K562 (cell line): ENCODE data around the gene MMP24. TPM values are rescaled to one million over a fixed set of nuclear protein-coding genes. Genes with fewer than 3 reads are reported as not detected.

Experiments
- ATAC-seq: fragments of 200-7000 bp; cut with Tn5 transposase; 3 replicates; pipeline ENCODE4 v1.9.1; 2020; ENCODE audit warnings: moderate library complexity
- BruUV-seq: library from RNA; stranded (reverse); fragments of 400-500 nt; replicated peaks from 2 replicates; lab custom pipeline; 2021; lab: Mats Ljungman, UMichigan
- CTCF ChIA-PET: fragments of 300-600 bp; formaldehyde crosslinking; extraction: SDS; loops from one replicate; lab custom pipeline; 2021; ENCODE audit warnings: low intra/inter-chr PET ratio; lab: Yijun Ruan, JAX
- POLR2A ChIA-PET: fragments of 300-600, 350-650 bp; sonication (Branson Sonifier 250); formaldehyde crosslinking; extraction: SDS; loops from one replicate; lab custom pipeline; 2021; ENCODE audit warnings: antibody characterized with exemption, inconsistent platforms; lab: Yijun Ruan, JAX
- DNase-seq, 4 experiments: peaks; one replicate each; pipeline versions ENCODE4 v3.0.0 to v3.0.0-alpha.2; 2011 to 2018; ENCODE audit warnings: low spot score in 3 of 4, mixed read lengths in 3 of 4; ENCODE audit errors: extremely low read depth in 1 of 4
- FAIRE-seq: peaks from 2 replicates; lab custom pipeline; 2011; peaks lifted over from hg19 to GRCh38; lab: Jason Lieb, UNC
- H2AFZ ChIP-seq: 2 replicates; pipeline ENCODE4 v1.6.0; 2011; ENCODE audit warnings: low read depth, low read length, control low read depth, inconsistent platforms
- H3K27ac ChIP-seq: fragments of 200-600 bp; 3 replicates; pipeline ENCODE4 v1.8.0; 2011; ENCODE audit warnings: low read depth, mild to moderate bottlenecking, control low read depth, inconsistent platforms, low read length, moderate library complexity, mixed read lengths; ENCODE audit errors: extremely low read depth
- H3K27me3 ChIP-seq, 2 experiments: fragments of 300-600 bp in 1 of 2; 2 replicates in 1 of 2; 3 replicates in 1 of 2; pipeline versions ENCODE4 v1.6.0 to v1.8.0; 2011; ENCODE audit warnings: inconsistent platforms in 2 of 2, low read length in 2 of 2, mild to moderate bottlenecking in 1 of 2, mixed read lengths in 1 of 2, moderate library complexity in 1 of 2; ENCODE audit not compliant: control insufficient read depth in 2 of 2, insufficient read depth in 2 of 2
- H3K36me3 ChIP-seq: fragments of 300-600 bp; 3 replicates; pipeline ENCODE4 v1.8.0; 2011; ENCODE audit warnings: mild to moderate bottlenecking, low read length, inconsistent platforms; ENCODE audit not compliant: control insufficient read depth, insufficient read depth
- H3K4me1 ChIP-seq, 2 experiments: fragments of 200-600 bp in 1 of 2; replicated peaks in 1 of 2; 2 replicates in 1 of 2; 3 replicates in 1 of 2; pipeline versions ENCODE4 v1.5.1 to v1.8.0; 2011; ENCODE audit warnings: inconsistent platforms in 2 of 2, low read length in 2 of 2, mild to moderate bottlenecking in 1 of 2, mixed read lengths in 1 of 2, moderate library complexity in 1 of 2; ENCODE audit not compliant: control insufficient read depth in 2 of 2, insufficient read depth in 2 of 2
- H3K4me2 ChIP-seq: 2 replicates; pipeline ENCODE4 v1.6.1; 2011; ENCODE audit warnings: low read length, control low read depth, inconsistent platforms, mixed read lengths; ENCODE audit not compliant: insufficient read depth
- H3K4me3 ChIP-seq: fragments of 200-600 bp; sonication (generic), shearing (Covaris generic); 2 replicates; pipeline ENCODE4 v1.5.1; 2016; ENCODE audit warnings: control low read depth, inconsistent platforms
- H3K79me2 ChIP-seq: fragments of 200-600 bp; 3 replicates; pipeline ENCODE4 v1.8.0; 2011; ENCODE audit warnings: low read length, inconsistent platforms; ENCODE audit not compliant: control insufficient read depth, insufficient read depth
- H3K9ac ChIP-seq, 2 experiments: 2 replicates each; pipeline versions ENCODE4 v1.6.0 to v1.6.1; 2011; ENCODE audit warnings: low read depth in 2 of 2, low read length in 2 of 2, control low read depth in 1 of 2, inconsistent platforms in 1 of 2, mild to moderate bottlenecking in 1 of 2, mixed read lengths in 1 of 2; ENCODE audit not compliant: insufficient read depth in 1 of 2
- H3K9me1 ChIP-seq: one replicate; pipeline ENCODE4 v1.6.0; 2011; ENCODE audit warnings: inconsistent platforms, mild to moderate bottlenecking, low read length, moderate library complexity; ENCODE audit not compliant: control insufficient read depth, insufficient read depth
- H3K9me3 ChIP-seq: replicated peaks from 2 replicates; pipeline ENCODE4 v1.5.1; 2011; ENCODE audit warnings: low read depth, low read length, inconsistent platforms; ENCODE audit not compliant: control insufficient read depth, insufficient read depth
- H4K20me1 ChIP-seq: replicated peaks from 2 replicates; pipeline ENCODE4 v1.6.1; 2011; ENCODE audit warnings: low read length, inconsistent platforms, mixed read lengths; ENCODE audit not compliant: control insufficient read depth, insufficient read depth
- CBFA2T2 ChIP-seq: fragments of 450-650 bp; conservative IDR thresholded peaks from 2 replicates; pipeline ENCODE4 v1.6.1; 2017; ENCODE audit warnings: mild to moderate bottlenecking
- GABPA ChIP-seq: fragments of 200-800 bp; sonication (Bioruptor generic); conservative IDR thresholded peaks from 2 replicates; pipeline ENCODE4 v1.6.1; 2016; ENCODE audit warnings: low read depth, missing genetic modification characterization, missing compliant biosample characterization
- MYC ChIP-seq, 2 experiments: fragments of 250-450 bp in 1 of 2; sonication (Bioruptor Pico) in 1 of 2; IDR thresholded peaks; 2 replicates each; pipeline versions ENCODE4 v1.5.1 to v1.6.1; 2012 to 2021; ENCODE audit warnings: low read depth in 2 of 2, borderline replicate concordance in 1 of 2, improper control_type of control experiment in 1 of 2, low read length in 1 of 2, mild to moderate bottlenecking in 1 of 2, moderate library complexity in 1 of 2
- PHF8 ChIP-seq: fragments of 200-600 bp; sonication (generic); IDR thresholded peaks from 2 replicates; pipeline ENCODE4 v1.6.1; 2012; ENCODE audit warnings: mixed run types, mild to moderate bottlenecking, inconsistent platforms, low read length, moderate library complexity, borderline replicate concordance
- POLR2H ChIP-seq: IDR thresholded peaks from 2 replicates; pipeline ENCODE4 v1.6.1; 2016; ENCODE audit warnings: missing genetic modification characterization, low read depth, mild to moderate bottlenecking, control low read depth, missing compliant biosample characterization, moderate library complexity
- SMARCB1 ChIP-seq: IDR thresholded peaks from 2 replicates; pipeline ENCODE4 v1.6.1; 2011; ENCODE audit warnings: improper control_type of control experiment, low read depth; ENCODE audit not compliant: insufficient read length
- TSC22D4 ChIP-seq: fragments of 450-650 bp; IDR thresholded peaks from 2 replicates; pipeline ENCODE4 v1.6.1; 2016; ENCODE audit warnings: missing genetic modification characterization, missing biosample characterization, control low read depth
- ZNF12 ChIP-seq: sonication (generic); formaldehyde crosslinking; IDR thresholded peaks from 2 replicates; pipeline ENCODE4 v1.4.0; 2020; ENCODE audit warnings: mild to moderate bottlenecking, missing genetic modification reagents
- ZNF561 ChIP-seq: fragments of 450-650 bp; formaldehyde crosslinking; conservative IDR thresholded peaks from 2 replicates; pipeline ENCODE4 v1.4.0; 2020; ENCODE audit warnings: mild to moderate bottlenecking, moderate library complexity
- WGBS: fragments of 100-300 bp; shearing (Covaris generic); methylation state at CpG from one replicate; pipeline ENCODE4 v1.1.6; 2016; ENCODE audit warnings: low coverage, mixed read lengths; ENCODE audit not compliant: insufficient coverage; ENCODE audit errors: missing lambda C conversion rate; 5-methylcytosine and 5-hydroxymethylcytosine counted together
- in situ Hi-C: fragments of 300-500 bp; cut with MboI; formaldehyde crosslinking; loops from 4 replicates; pipeline ENCODE4 v1.15.0; 2018; ENCODE audit warnings: inconsistent platforms, mixed read lengths
- intact Hi-C: fragments of 100-400 bp; cut with micrococcal nuclease; formaldehyde crosslinking; loops from 2 replicates; pipeline ENCODE4 v1.14.2; 2022
- polyA plus RNA-seq, 8 experiments: library from polyadenylated mRNA; depleted of rRNA in 4 of 8; stranded (reverse) in 5 of 8; unstranded in 3 of 8; fragments of >200 nt; fragmentation: Nextera tagmentation in 2 of 8; fragmentation: Illumina TruSeq in 1 of 8; extraction: Ambion mirVana in 2 of 8; extraction: Trizol in 1 of 8; gene quantifications; 2 replicates each; pipeline versions ENCODE4 v1.2.1 to v1.2.3, GENCODE V29; 2011 to 2014; ENCODE audit warnings: inconsistent platforms in 1 of 8, missing spikeins in 1 of 8
- total RNA-seq, 7 experiments: library from RNA; depleted of rRNA in 6 of 7; stranded (reverse); fragments of >200 nt in 6 of 7; fragmentation: Illumina TruSeq in 2 of 7; extraction: Trizol in 2 of 7; gene quantifications; 2 replicates each; pipeline versions ENCODE4 v1.2.1 to v1.2.3, GENCODE V29; 2011 to 2021; ENCODE audit warnings: low replicate concordance in 1 of 7
- TF ChIP-seq, protein P1 (sequence below): fragments of 450-650 bp; IDR thresholded peaks from 2 replicates; pipeline ENCODE4 v1.7.0; 2016; ENCODE audit warnings: borderline replicate concordance
- TF ChIP-seq, protein P2 (sequence below): sonication (generic); formaldehyde crosslinking; IDR thresholded peaks from 2 replicates; pipeline ENCODE4 v1.8.0; 2023; ENCODE audit warnings: mild to moderate bottlenecking, missing genetic modification reagents
- TF ChIP-seq, protein P3 (sequence below): fragments of 450-650 bp; IDR thresholded peaks from 2 replicates; pipeline ENCODE4 v1.7.1; 2018; ENCODE audit warnings: mild to moderate bottlenecking, low read depth; ENCODE audit not compliant: partially characterized antibody

Gene MMP24
- total and polyA plus RNA-seq, 9 of the 15 experiments (the other 6 are each of a cell fraction or from before 2014, with no cell fraction given): 0.03 to 0.07 (median 0.03) TPM; not detected in 6

DNA sequence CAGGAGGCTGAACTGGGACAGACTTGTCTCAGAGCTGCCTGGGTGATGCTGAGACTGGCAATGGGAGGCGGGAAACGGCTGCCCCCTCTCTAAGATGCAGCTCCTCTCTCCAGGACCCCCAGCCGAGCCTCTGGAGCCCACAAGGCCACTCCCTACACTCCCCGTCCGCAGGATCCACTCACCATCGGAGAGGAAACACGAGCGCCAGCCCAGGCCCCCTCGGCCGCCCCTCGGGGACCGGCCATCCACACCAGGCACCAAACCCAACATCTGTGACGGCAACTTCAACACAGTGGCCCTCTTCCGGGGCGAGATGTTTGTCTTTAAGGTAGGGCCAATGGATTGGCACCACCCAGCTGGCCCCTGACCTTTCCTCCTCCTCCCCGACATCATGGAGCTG, 40.6 kb downstream of the MMP24 start:
- H3K79me2 ChIP-seq: no peaks in the 10 kb centered on the region
- H2AFZ ChIP-seq: no peak overlapping the region
- FAIRE-seq (no peak), ATAC-seq (no peak), DNase-seq (no peak)
- peak overlapping the region in 1 of 2 experiments; percentile 21; a peak in 1 of 4 replicates for H3K9ac ChIP-seq
- POLR2A ChIA-PET: interaction anchor here (0.9 to 1.5 kb wide), 2 partner anchors 17 to 131 kb away, joined by 4 to 7 read pairs; partner anchors contain the start of gene EIF6
- BruUV-seq: no TSS peak
- CTCF ChIA-PET: interaction anchor here (0.5 to 5.3 kb wide), 2 partner anchors 37 to 122 kb away, joined by 3 to 28 read pairs; partner anchors contain the start of gene EDEM2
- H3K4me2 ChIP-seq: no peak overlapping the region
- WGBS: 60% methylated on average over 11 of the region's 16 CpGs
- intact Hi-C loops: loop anchor here (10.0 kb wide), 2 partner anchors 392 to 432 kb away; partner anchors contain the start of genes ACSS2 and GGT7
- peaks cover 8 to 39% of the 10 kb centered on the region in 2 experiments; a peak in 4 of 5 replicates for H3K4me1 ChIP-seq
- H3K4me3 ChIP-seq: no peak overlapping the region
- in situ Hi-C loops: loop anchor here (5.0 kb wide), 1 partner anchor 125 kb away; no protein-coding TSS in a partner anchor
- H3K27ac ChIP-seq: no peak overlapping the region
- H3K9me1 ChIP-seq: no peaks in the 10 kb centered on the region
- H3K27me3 ChIP-seq: peaks cover 0 to 9% of the 10 kb centered on the region in 2 experiments; a peak in 2 of 5 replicates
- H3K9me3 ChIP-seq: no peaks in the 10 kb centered on the region
- no peaks in the 10 kb centered on the region for H3K36me3 ChIP-seq
- H4K20me1 ChIP-seq: no peaks in the 10 kb centered on the region
- TF ChIP-seq TSC22D4 (tag): no peak
- no peak for TF ChIP-seq POLR2H (tag)
- TF ChIP-seq GABPA (tag): no peak
- no peak for TF ChIP-seq PHF8
- TF ChIP-seq SMARCB1: no peak
- no peak for TF ChIP-seq ZNF12 (CRISPR knock-in tag)
- TF ChIP-seq, protein P1, sequence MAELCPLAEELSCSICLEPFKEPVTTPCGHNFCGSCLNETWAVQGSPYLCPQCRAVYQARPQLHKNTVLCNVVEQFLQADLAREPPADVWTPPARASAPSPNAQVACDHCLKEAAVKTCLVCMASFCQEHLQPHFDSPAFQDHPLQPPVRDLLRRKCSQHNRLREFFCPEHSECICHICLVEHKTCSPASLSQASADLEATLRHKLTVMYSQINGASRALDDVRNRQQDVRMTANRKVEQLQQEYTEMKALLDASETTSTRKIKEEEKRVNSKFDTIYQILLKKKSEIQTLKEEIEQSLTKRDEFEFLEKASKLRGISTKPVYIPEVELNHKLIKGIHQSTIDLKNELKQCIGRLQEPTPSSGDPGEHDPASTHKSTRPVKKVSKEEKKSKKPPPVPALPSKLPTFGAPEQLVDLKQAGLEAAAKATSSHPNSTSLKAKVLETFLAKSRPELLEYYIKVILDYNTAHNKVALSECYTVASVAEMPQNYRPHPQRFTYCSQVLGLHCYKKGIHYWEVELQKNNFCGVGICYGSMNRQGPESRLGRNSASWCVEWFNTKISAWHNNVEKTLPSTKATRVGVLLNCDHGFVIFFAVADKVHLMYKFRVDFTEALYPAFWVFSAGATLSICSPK: no peak
- TF ChIP-seq, protein P2, sequence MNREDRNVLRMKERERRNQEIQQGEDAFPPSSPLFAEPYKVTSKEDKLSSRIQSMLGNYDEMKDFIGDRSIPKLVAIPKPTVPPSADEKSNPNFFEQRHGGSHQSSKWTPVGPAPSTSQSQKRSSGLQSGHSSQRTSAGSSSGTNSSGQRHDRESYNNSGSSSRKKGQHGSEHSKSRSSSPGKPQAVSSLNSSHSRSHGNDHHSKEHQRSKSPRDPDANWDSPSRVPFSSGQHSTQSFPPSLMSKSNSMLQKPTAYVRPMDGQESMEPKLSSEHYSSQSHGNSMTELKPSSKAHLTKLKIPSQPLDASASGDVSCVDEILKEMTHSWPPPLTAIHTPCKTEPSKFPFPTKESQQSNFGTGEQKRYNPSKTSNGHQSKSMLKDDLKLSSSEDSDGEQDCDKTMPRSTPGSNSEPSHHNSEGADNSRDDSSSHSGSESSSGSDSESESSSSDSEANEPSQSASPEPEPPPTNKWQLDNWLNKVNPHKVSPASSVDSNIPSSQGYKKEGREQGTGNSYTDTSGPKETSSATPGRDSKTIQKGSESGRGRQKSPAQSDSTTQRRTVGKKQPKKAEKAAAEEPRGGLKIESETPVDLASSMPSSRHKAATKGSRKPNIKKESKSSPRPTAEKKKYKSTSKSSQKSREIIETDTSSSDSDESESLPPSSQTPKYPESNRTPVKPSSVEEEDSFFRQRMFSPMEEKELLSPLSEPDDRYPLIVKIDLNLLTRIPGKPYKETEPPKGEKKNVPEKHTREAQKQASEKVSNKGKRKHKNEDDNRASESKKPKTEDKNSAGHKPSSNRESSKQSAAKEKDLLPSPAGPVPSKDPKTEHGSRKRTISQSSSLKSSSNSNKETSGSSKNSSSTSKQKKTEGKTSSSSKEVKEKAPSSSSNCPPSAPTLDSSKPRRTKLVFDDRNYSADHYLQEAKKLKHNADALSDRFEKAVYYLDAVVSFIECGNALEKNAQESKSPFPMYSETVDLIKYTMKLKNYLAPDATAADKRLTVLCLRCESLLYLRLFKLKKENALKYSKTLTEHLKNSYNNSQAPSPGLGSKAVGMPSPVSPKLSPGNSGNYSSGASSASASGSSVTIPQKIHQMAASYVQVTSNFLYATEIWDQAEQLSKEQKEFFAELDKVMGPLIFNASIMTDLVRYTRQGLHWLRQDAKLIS: no peak
- TF ChIP-seq, protein P3, sequence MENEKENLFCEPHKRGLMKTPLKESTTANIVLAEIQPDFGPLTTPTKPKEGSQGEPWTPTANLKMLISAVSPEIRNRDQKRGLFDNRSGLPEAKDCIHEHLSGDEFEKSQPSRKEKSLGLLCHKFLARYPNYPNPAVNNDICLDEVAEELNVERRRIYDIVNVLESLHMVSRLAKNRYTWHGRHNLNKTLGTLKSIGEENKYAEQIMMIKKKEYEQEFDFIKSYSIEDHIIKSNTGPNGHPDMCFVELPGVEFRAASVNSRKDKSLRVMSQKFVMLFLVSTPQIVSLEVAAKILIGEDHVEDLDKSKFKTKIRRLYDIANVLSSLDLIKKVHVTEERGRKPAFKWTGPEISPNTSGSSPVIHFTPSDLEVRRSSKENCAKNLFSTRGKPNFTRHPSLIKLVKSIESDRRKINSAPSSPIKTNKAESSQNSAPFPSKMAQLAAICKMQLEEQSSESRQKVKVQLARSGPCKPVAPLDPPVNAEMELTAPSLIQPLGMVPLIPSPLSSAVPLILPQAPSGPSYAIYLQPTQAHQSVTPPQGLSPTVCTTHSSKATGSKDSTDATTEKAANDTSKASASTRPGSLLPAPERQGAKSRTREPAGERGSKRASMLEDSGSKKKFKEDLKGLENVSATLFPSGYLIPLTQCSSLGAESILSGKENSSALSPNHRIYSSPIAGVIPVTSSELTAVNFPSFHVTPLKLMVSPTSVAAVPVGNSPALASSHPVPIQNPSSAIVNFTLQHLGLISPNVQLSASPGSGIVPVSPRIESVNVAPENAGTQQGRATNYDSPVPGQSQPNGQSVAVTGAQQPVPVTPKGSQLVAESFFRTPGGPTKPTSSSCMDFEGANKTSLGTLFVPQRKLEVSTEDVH: no peak
- no peak for TF ChIP-seq ZNF561 (CRISPR knock-in tag)
- no peak for TF ChIP-seq CBFA2T2
- no peak for TF ChIP-seq MYC (IDR thresholded peaks at IDR 0.05; ENCODE audit: low read depth, low read length)
- no peak for TF ChIP-seq MYC (CRISPR knock-in tag; IDR thresholded peaks at IDR 0.05; ENCODE audit: borderline replicate concordance, low read depth)
